ENCODE results near the gene NEDD4L.
A peak's percentile ranks its signal among the peaks of the same experiment; 100 is the strongest.
"Not testable (repeated sequence)": the region's sequence is repeated elsewhere in the genome, so short reads cannot be mapped to it uniquely, and the experiment has no call there.

Gene NEDD4L

GRCh38 chr18:58043491-58044369, at the start of gene NEDD4L:
NEDD4L (plus strand) TSS chr18:58044226; CDS start chr18:58044661, 435 bp downstream.
- H3K79me2 ChIP-seq (ENCODE audit: insufficient read depth, low read length), result no peaks in the 10 kb centered on the region
- H3K36me3 ChIP-seq (ENCODE audit: low read length), result no peaks in the 10 kb centered on the region
- peak within 1 kb of the TSS; percentile 63 for H3K9ac ChIP-seq (ENCODE audit: low read length)
- H3K9me3 ChIP-seq (ENCODE audit: insufficient read depth, low read length), result no peaks in the 10 kb centered on the region
- H3K27me3 ChIP-seq (ENCODE audit: low read length), result no peaks in the 10 kb centered on the region
- peak; percentile 96 for TF ChIP-seq CTCF (IDR thresholded peaks at IDR 0.05; ENCODE audit: insufficient read depth, low read length, poor library complexity, severe bottlenecking)
- TF ChIP-seq EZH2phosphoT487 (conservative IDR thresholded peaks at IDR 0.05; ENCODE audit: low read length), result no peak
- H3K4me3 ChIP-seq (ENCODE audit: insufficient read depth, low read length, poor library complexity, severe bottlenecking), result peak within 1 kb of the TSS; percentile 71
- no peaks in the 10 kb centered on the region for H3F3A ChIP-seq (ENCODE audit: insufficient read depth)
- H3K4me2 ChIP-seq (ENCODE audit: low read depth, low read length, poor library complexity, severe bottlenecking), result peak within 1 kb of the TSS; percentile 77
- H4K20me1 ChIP-seq (ENCODE audit: low read depth, low read length), result peaks cover 7% of the 10 kb centered on the region; the same call in 1 of the 2 replicates
- no peaks in the 10 kb centered on the region for H3K9me2 ChIP-seq (replicated peaks; ENCODE audit: insufficient read depth, low read length)
- peak within 1 kb of the TSS; percentile 94 for H2AFZ ChIP-seq (ENCODE audit: low read depth, low read length, severe bottlenecking)
- peak within 1 kb of the TSS; percentile 42 for H3K27ac ChIP-seq (ENCODE audit: low read depth, low read length)

- Histone ChIP-seq H4K20me1 (ENCODE audit: low read depth, low read length) (no peaks in the 10 kb centered on the region), H3K9me3 (ENCODE audit: insufficient read depth, low read length) (no peaks in the 10 kb centered on the region), H3K4me3 (ENCODE audit: insufficient read depth, low read length, poor library complexity, severe bottlenecking) (no peak overlapping the region), H3K9ac (ENCODE audit: low read length) (no peak overlapping the region), H3F3A (ENCODE audit: insufficient read depth) (no peaks in the 10 kb centered on the region), H3K4me2 (ENCODE audit: low read depth, low read length, poor library complexity, severe bottlenecking) (no peak overlapping the region), H3K27ac (ENCODE audit: low read depth, low read length) (no peak overlapping the region), H3K27me3 (ENCODE audit: low read length) (no peaks in the 10 kb centered on the region), H3K79me2 (ENCODE audit: insufficient read depth, low read length) (no peaks in the 10 kb centered on the region), H3K36me3 (ENCODE audit: low read length) (no peaks in the 10 kb centered on the region), H2AFZ (ENCODE audit: low read depth, low read length, severe bottlenecking) (no peak overlapping the region), H3K9me2 (replicated peaks; ENCODE audit: insufficient read depth, low read length) (no peaks in the 10 kb centered on the region)
- TF ChIP-seq EZH2phosphoT487 (conservative IDR thresholded peaks at IDR 0.05; ENCODE audit: low read length) (no peak), CTCF (IDR thresholded peaks at IDR 0.05; ENCODE audit: insufficient read depth, low read length, poor library complexity, severe bottlenecking) (no peak)
Measured at GRCh38 chr18:57995331-57995730, 48.7 kb upstream of the NEDD4L start.

GRCh38 chr18:57996894-57997293, 47.1 kb upstream of the NEDD4L start:
- H3K4me2 ChIP-seq (ENCODE audit: low read depth, low read length, poor library complexity, severe bottlenecking); H3K9ac ChIP-seq (ENCODE audit: low read length); H3K79me2 ChIP-seq (ENCODE audit: insufficient read depth, low read length); H3K4me3 ChIP-seq (ENCODE audit: insufficient read depth, low read length, poor library complexity, severe bottlenecking); H3K27ac ChIP-seq (ENCODE audit: low read depth, low read length); H3K36me3 ChIP-seq (ENCODE audit: low read length); H3K27me3 ChIP-seq (ENCODE audit: low read length); H4K20me1 ChIP-seq (ENCODE audit: low read depth, low read length); H2AFZ ChIP-seq (ENCODE audit: low read depth, low read length, severe bottlenecking); H3K9me2 ChIP-seq (replicated peaks; ENCODE audit: insufficient read depth, low read length); H3K9me3 ChIP-seq (ENCODE audit: insufficient read depth, low read length); H3F3A ChIP-seq (ENCODE audit: insufficient read depth): not testable (repeated sequence)

- Histone ChIP-seq H3K9me3 (ENCODE audit: insufficient read depth, low read length) (no peaks in the 10 kb centered on the region), H3K4me2 (ENCODE audit: low read depth, low read length, poor library complexity, severe bottlenecking) (no peak overlapping the region), H3F3A (ENCODE audit: insufficient read depth) (no peaks in the 10 kb centered on the region), H3K27ac (ENCODE audit: low read depth, low read length) (no peak overlapping the region), H3K9ac (ENCODE audit: low read length) (no peak overlapping the region), H3K9me2 (replicated peaks; ENCODE audit: insufficient read depth, low read length) (no peaks in the 10 kb centered on the region), H2AFZ (ENCODE audit: low read depth, low read length, severe bottlenecking) (no peak overlapping the region), H3K4me3 (ENCODE audit: insufficient read depth, low read length, poor library complexity, severe bottlenecking) (no peak overlapping the region), H3K36me3 (ENCODE audit: low read length) (no peaks in the 10 kb centered on the region), H3K79me2 (ENCODE audit: insufficient read depth, low read length) (no peaks in the 10 kb centered on the region), H4K20me1 (ENCODE audit: low read depth, low read length) (no peaks in the 10 kb centered on the region), H3K27me3 (ENCODE audit: low read length) (no peaks in the 10 kb centered on the region)
- no peak for TF ChIP-seq EZH2phosphoT487 (conservative IDR thresholded peaks at IDR 0.05; ENCODE audit: low read length)
- no peak for TF ChIP-seq CTCF (IDR thresholded peaks at IDR 0.05; ENCODE audit: insufficient read depth, low read length, poor library complexity, severe bottlenecking)
Measured at GRCh38 chr18:57997820-57998219, 46.2 kb upstream of the NEDD4L start.
